ENCODE data around the gene TCTN2.

Gene TCTN2

GRCh38 chr12:123747309-123747708, 76.4 kb downstream of the TCTN2 start:
- DNase-seq, result no peak

DNA sequence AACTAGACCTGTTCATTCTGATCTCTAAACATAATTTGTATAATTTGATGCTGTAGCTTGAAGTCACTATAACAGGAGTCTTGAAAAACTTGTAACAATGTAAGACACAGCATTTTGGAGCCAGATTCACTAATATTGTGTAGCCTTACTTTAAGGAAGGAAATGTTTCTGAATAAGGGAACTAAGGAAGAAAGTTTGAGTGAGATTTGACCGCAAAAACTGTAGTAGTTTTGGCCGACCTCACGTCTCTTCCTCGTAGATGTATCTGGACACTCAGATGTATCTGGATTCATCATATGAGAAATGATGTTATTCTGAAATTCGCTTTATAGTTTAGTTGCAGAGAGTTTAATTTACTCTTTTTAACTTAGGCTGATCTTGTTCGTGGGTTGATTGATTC, 77.2 kb downstream of the TCTN2 start:
- DNase-seq, result no peak

DNA sequence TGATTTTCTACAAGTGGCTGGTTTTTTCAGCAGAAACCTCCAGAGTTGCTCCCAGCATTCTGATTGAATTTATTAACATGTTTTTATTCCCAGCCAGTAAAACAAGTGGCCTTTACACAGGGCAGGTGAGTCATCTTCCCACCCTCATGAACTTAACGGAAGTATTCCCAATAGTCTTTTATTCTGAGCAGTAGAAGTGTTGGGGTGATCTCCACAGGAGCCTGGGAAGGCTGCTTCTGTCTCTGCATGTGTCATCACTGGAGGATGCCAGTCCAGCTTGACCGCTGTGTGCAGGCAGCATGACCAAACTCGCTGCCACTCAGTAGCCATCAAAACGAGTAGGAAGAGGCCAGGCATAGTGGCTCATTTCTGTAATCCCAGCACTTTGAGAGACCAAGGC, 77.7 kb downstream of the TCTN2 start:
- peak; percentile 42 for DNase-seq

DNA sequence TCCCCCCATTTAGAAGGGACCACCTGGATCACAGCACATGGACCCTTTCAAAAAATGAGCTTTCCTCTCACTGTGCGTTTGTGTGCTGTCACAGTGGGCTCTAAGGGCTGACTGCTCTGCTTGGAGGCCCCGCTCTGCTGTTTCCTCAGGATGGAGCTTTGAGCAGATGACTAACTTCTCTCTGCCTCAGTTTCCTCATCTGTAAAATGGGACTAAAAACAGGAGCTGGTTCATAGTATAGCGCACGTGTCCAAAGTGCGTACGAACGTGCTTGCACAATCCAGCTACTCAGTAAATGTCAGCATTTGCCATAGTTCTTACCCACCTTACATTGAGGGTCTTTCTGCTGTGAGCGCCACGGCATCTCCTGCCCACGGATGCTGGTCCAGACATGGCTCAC, 78.4 kb downstream of the TCTN2 start:
- no peak for DNase-seq

DNA sequence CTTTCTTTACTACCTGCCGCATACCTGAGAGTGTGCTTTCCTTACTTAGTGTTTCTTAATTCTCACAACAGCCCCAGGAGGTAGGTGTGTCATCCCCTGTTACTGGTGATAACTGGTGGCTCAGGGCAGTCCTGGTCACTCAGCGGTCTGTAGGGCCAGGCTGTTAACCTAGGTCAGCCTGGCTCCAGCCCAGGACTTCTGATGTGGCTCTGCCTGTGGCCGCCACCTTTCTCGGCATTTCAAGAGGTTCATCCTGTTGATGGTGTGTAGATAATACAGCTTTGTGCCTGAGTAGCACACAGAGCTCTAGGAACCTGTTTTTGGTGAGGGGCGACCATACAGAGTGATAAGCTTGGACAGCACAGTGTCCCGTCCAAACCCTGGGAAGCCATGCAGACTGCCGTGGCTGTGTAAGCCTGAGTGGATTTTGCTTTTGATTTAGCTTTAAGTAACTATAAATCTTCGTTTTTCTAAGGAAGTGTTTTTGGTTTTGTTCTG, 79.3 kb downstream of the TCTN2 start:
- no peak for DNase-seq

- DNase-seq, result no peak
These were observed 81.1 kb downstream of the TCTN2 start for GRCh38 chr12:123752046-123752445.

GRCh38 chr12:123754041-123754772, 83.3 kb downstream of the TCTN2 start:
- no peak for DNase-seq

- DNase-seq, result no peak
These were observed 86.6 kb downstream of the TCTN2 start for GRCh38 chr12:123757561-123757960.
